Mesendoderm (in vitro differentiated cells): Measurements from ENCODE around the gene PTGES. TPM values are rescaled to one million over a fixed set of nuclear protein-coding genes. Genes with fewer than 3 reads are reported as not detected.
"Not testable (repeated sequence)": the region's sequence is repeated elsewhere in the genome, so short reads cannot be mapped to it uniquely, and the experiment has no call there.

Experiments
- DNase-seq: peaks from one replicate; pipeline ENCODE4 v3.0.0; 2013
- H2AK5ac ChIP-seq: 2 replicates; pipeline ENCODE4 v1.6.1; 2013; ENCODE audit warnings: low read length, inconsistent platforms
- H2BK120ac ChIP-seq: 2 replicates; pipeline ENCODE4 v1.6.1; 2013; ENCODE audit warnings: low read depth, mild to moderate bottlenecking, low read length, moderate library complexity, mixed read lengths
- H2BK15ac ChIP-seq: replicated peaks from 2 replicates; pipeline ENCODE4 v1.6.1; 2013; ENCODE audit warnings: low read depth, mild to moderate bottlenecking, moderate library complexity
- H2BK5ac ChIP-seq: 2 replicates; pipeline ENCODE4 v1.6.1; 2013; ENCODE audit warnings: low read length, inconsistent platforms
- H3K18ac ChIP-seq: 2 replicates; pipeline ENCODE4 v1.6.1; 2013; ENCODE audit warnings: mild to moderate bottlenecking, low read length, mixed read lengths
- H3K23ac ChIP-seq: one replicate; pipeline ENCODE4 v1.6.1; 2013; ENCODE audit warnings: low read length
- H3K27ac ChIP-seq: 2 replicates; pipeline ENCODE4 v1.5.1; 2013; ENCODE audit warnings: low read depth, mild to moderate bottlenecking, inconsistent platforms, low read length, moderate library complexity
- H3K27me3 ChIP-seq: 2 replicates; pipeline ENCODE4 v1.6.1; 2013; ENCODE audit warnings: low read length, control low read depth, mild to moderate bottlenecking, inconsistent platforms; ENCODE audit not compliant: insufficient read depth, poor library complexity
- H3K36me3 ChIP-seq: 2 replicates; pipeline ENCODE4 v1.6.1; 2013; ENCODE audit warnings: low read length, inconsistent platforms; ENCODE audit not compliant: control insufficient read depth, insufficient read depth
- H3K4ac ChIP-seq: one replicate; pipeline ENCODE4 v1.6.1; 2013; ENCODE audit warnings: low read depth, mild to moderate bottlenecking, low read length, moderate library complexity
- H3K4me1 ChIP-seq: 2 replicates; pipeline ENCODE4 v1.6.1; 2013; ENCODE audit warnings: low read depth, low read length, inconsistent platforms; ENCODE audit not compliant: control insufficient read depth
- H3K4me2 ChIP-seq: 2 replicates; pipeline ENCODE4 v1.6.1; 2013; ENCODE audit warnings: low read length
- H3K4me3 ChIP-seq: 2 replicates; pipeline ENCODE4 v1.5.1; 2013; ENCODE audit warnings: mild to moderate bottlenecking, low read length
- H3K56ac ChIP-seq: one replicate; pipeline ENCODE4 v1.6.1; 2013; ENCODE audit warnings: low read length
- H3K79me1 ChIP-seq: 2 replicates; pipeline ENCODE4 v1.6.1; 2013; ENCODE audit warnings: low read length, inconsistent platforms
- H3K79me2 ChIP-seq: 2 replicates; pipeline ENCODE4 v1.6.1; 2013; ENCODE audit warnings: mild to moderate bottlenecking, low read length; ENCODE audit not compliant: control insufficient read depth, insufficient read depth
- H3K9ac ChIP-seq: 2 replicates; pipeline ENCODE4 v1.6.1; 2013; ENCODE audit warnings: low read length, inconsistent platforms
- H4K5ac ChIP-seq: one replicate; pipeline ENCODE4 v1.6.1; 2013; ENCODE audit warnings: low read length
- H4K8ac ChIP-seq: one replicate; pipeline ENCODE4 v1.6.1; 2013; ENCODE audit warnings: low read depth, mild to moderate bottlenecking, control low read depth, low read length, moderate library complexity
- WGBS: extraction: QIAGEN DNeasy Blood & Tissue Kit; methylation state at CpG from one replicate; pipeline ENCODE4 v1.1.7; 2013; ENCODE audit warnings: low lambda C conversion rate, missing lambda C conversion rate; ENCODE audit not compliant: insufficient coverage; ENCODE audit errors: extremely low coverage; 5-methylcytosine and 5-hydroxymethylcytosine counted together
- polyA plus RNA-seq, 2 experiments: library from polyadenylated mRNA; stranded (reverse); fragments of 200-250 nt; gene quantifications; one replicate each; pipeline ENCODE4 v1.2.3, GENCODE V29; 2013

Gene PTGES, protein sequence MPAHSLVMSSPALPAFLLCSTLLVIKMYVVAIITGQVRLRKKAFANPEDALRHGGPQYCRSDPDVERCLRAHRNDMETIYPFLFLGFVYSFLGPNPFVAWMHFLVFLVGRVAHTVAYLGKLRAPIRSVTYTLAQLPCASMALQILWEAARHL
- 1.2 TPM for polyA plus RNA-seq (2013, experiment 1 of 2)
- 1.0 TPM for polyA plus RNA-seq (2013, experiment 2 of 2)

DNA sequence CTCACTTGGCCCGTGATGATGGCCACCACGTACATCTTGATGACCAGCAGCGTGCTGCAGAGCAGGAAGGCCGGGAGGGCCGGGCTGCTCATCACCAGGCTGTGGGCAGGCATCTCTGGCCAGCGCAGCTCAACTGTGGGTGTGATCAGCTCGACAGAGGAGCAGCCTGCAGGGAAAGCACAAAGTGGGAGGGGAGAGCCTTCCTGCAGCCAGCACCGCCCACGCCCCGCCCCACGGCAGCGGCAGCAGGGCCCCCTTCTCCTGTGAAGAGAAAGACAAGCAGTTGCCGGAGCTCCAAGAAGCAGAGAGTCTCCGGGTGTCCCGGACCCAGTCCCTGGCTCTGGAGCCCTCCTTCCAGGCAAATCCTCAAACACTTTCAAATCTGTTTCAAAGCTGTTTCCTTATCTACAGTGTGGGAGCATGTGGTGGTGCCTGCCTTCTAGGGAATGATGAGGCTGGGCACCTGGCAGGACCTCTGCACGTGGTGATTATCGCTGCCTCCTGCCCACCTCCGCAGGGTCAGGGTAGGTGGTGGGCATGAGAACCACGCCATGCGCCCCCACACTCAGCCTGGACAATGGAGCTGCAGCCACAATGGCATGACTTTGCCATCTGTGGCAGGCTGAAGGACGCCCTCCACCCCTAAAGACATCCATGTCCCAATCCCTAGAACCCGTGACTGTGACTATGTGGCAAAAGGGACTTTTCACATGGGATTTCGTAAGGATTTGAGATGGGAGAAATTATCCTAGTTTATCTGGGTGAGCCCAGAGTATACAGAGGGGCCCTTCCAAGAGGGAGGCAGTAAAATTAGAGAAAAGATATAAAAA lies at the start of gene PTGES:
TSS of gene PTGES (minus strand) at position 143 of the 830 bp plus-strand sequence. CDS start at position 113, 30 bp downstream.
- Histone ChIP-seq H3K18ac (no peak within 1 kb of the TSS), H3K4ac (no peak within 1 kb of the TSS), H3K4me2 (peak within 1 kb of the TSS; percentile 2), H4K8ac (no peak within 1 kb of the TSS), H4K5ac (no peak within 1 kb of the TSS), H3K36me3 (no peaks in the 10 kb centered on the region), H3K23ac (no peak within 1 kb of the TSS), H3K4me3 (no peak within 1 kb of the TSS), H3K56ac (no peak within 1 kb of the TSS), H3K4me1 (peaks cover 2% of the 10 kb centered on the region), H3K79me1 (no peaks in the 10 kb centered on the region), H3K27me3 (no peaks in the 10 kb centered on the region), H2BK120ac (no peak within 1 kb of the TSS), H2BK5ac (no peak within 1 kb of the TSS), H2BK15ac (no peak within 1 kb of the TSS), H3K79me2 (no peaks in the 10 kb centered on the region), H2AK5ac (no peak within 1 kb of the TSS), H3K9ac (peak within 1 kb of the TSS; percentile 34), H3K27ac (no peak within 1 kb of the TSS)
- peak; percentile 74 for DNase-seq
- no CpG with 5 or more reads among the region's 23 CpGs for WGBS

DNA sequence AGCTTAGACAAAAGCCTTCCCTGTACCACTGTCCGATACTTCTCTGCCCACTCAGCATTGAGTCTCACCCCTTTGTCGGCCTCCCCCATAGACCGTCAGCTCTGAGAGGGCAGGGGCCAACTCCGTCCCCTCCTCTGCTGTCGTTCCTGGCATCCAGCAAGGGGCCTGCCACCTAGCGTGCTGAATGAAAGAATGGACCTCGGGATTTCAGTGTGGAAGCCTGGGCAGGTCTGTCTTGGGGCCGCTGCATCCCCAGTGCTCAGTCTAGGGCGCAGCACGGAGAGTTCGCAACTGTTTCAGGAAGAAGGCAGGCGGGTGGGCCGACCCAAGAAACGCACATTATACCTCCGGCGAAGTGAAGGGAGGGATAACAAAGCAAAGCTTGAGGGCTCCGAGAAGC lies 48.7 kb upstream of the PTGES start:
- no peak overlapping the region for H3K4me2 ChIP-seq
- H3K79me2 ChIP-seq, result no peaks in the 10 kb centered on the region
- no peak for DNase-seq

DNA sequence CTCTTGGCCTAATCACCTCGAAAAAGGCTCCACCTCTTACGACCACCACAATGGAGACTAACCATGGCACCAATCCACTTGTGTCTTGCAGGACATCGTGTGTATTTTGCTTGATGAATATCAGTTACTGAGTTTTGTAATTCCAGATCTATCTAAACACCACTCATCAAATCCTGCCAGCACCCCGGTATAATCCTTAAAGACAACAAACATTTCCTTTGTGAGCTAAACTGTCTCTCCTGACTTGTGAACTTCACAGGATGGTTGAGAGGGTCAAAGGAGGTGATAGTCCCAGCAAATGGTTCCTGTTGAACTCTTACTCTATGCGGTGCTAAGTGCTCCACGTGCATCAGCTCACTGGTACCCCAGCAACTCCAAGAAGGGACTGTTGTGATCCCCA lies 46.1 kb upstream of the PTGES start:
- Histone ChIP-seq H3K27me3 (no peaks in the 10 kb centered on the region), H4K8ac (no peak overlapping the region), H3K9ac (no peak overlapping the region), H3K23ac (no peak overlapping the region), H3K27ac (no peak overlapping the region), H4K5ac (no peak overlapping the region), H3K4me1 (peaks cover 2% of the 10 kb centered on the region), H3K4me3 (no peak overlapping the region), H2AK5ac (no peak overlapping the region), H2BK120ac (no peak overlapping the region), H2BK5ac (no peak overlapping the region), H3K4me2 (no peak overlapping the region), H3K79me2 (no peaks in the 10 kb centered on the region), H3K36me3 (no peaks in the 10 kb centered on the region), H3K79me1 (peaks cover 2% of the 10 kb centered on the region), H2BK15ac (no peak overlapping the region), H3K56ac (no peak overlapping the region), H3K4ac (no peak overlapping the region), H3K18ac (no peak overlapping the region)
- no CpG with 5 or more reads among the region's 6 CpGs for WGBS
- peak; percentile 53 for DNase-seq

More for the DNA sequence above, 48.7 kb upstream of the PTGES start:
- Histone ChIP-seq H3K4me1 (peaks cover 2% of the 10 kb centered on the region), H3K36me3 (no peaks in the 10 kb centered on the region), H3K9ac (no peak overlapping the region), H2BK15ac (no peak overlapping the region), H2AK5ac (no peak overlapping the region), H2BK5ac (no peak overlapping the region), H3K18ac (no peak overlapping the region), H3K27ac (no peak overlapping the region), H4K8ac (no peak overlapping the region), H3K4me3 (no peak overlapping the region), H2BK120ac (no peak overlapping the region), H3K27me3 (no peaks in the 10 kb centered on the region), H3K56ac (no peak overlapping the region), H3K4ac (no peak overlapping the region), H3K79me1 (peaks cover 2% of the 10 kb centered on the region), H3K23ac (no peak overlapping the region), H4K5ac (no peak overlapping the region)
- WGBS, result no CpG with 5 or more reads among the region's 17 CpGs

DNA sequence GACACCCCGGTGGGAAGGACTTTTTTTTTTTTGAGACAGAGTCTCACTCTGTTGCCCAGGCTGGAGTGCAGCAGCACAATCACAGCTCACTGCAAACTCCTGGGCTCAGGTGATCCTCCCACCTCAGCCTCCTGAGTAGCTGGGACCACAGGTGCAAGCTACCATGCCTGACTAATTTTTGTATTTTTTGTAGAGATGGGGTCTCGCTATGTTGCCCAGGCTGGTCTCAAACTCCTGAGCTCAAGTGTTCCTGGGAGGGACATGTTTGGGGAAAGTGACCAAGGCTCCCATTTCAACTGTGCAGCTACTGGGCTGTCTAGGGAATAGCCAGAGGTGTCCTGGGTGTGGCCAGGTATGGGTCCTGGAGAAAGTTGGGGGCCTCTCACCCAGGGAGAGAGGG lies 43.2 kb upstream of the PTGES start:
- not testable (repeated sequence) for H3K23ac ChIP-seq, H2AK5ac ChIP-seq, H2BK120ac ChIP-seq, H2BK15ac ChIP-seq, H3K79me1 ChIP-seq, H4K5ac ChIP-seq, H3K18ac ChIP-seq, H3K79me2 ChIP-seq, H3K27ac ChIP-seq, H3K27me3 ChIP-seq, H3K4me3 ChIP-seq, H3K9ac ChIP-seq, H3K36me3 ChIP-seq, H3K4ac ChIP-seq, DNase-seq, H3K4me1 ChIP-seq, H3K56ac ChIP-seq, H2BK5ac ChIP-seq, H4K8ac ChIP-seq, H3K4me2 ChIP-seq
- no CpG with 5 or more reads among the region's 2 CpGs for WGBS

DNA sequence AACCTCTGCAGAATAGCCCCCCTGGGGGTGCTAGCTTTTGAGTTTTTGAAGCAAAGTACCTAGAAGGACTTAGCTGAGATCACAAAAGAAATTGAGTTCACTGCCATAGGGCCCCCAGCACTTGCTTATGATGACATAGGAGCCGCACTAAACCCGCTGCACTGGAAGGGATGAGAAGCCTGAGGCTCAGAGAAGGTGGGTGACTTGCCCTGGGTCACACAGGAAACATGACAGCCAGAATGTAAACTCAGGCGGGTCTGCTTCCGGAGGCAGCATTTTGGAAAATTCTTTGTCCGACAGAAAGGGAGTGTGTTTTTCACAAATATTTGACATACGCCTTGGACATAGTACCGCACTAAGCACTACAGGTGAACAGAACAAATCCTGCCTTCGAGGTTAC lies 41.7 kb upstream of the PTGES start:
- no peak overlapping the region for H3K4me3 ChIP-seq
- no peak overlapping the region for H4K5ac ChIP-seq
- H3K4ac ChIP-seq, result no peak overlapping the region
- H3K56ac ChIP-seq, result no peak overlapping the region
- no peak overlapping the region for H2BK120ac ChIP-seq
- no peaks in the 10 kb centered on the region for H3K79me2 ChIP-seq
- no peaks in the 10 kb centered on the region for H3K79me1 ChIP-seq
- no peak for DNase-seq
- H2BK5ac ChIP-seq, result no peak overlapping the region
- WGBS, result no CpG with 5 or more reads among the region's 8 CpGs
- no peak overlapping the region for H3K18ac ChIP-seq
- no peaks in the 10 kb centered on the region for H3K4me1 ChIP-seq
- H3K27ac ChIP-seq, result no peak overlapping the region
- H2BK15ac ChIP-seq, result no peak overlapping the region
- no peaks in the 10 kb centered on the region for H3K27me3 ChIP-seq
- H3K9ac ChIP-seq, result no peak overlapping the region
- no peak overlapping the region for H2AK5ac ChIP-seq
- H3K23ac ChIP-seq, result no peak overlapping the region
- H3K36me3 ChIP-seq, result no peaks in the 10 kb centered on the region
- H3K4me2 ChIP-seq, result no peak overlapping the region
- H4K8ac ChIP-seq, result no peak overlapping the region
